CD4-positive, CD25-positive, alpha-beta regulatory T cell (primary cell): ENCODE data around the gene TMEM61. TPM values are rescaled to one million over a fixed set of nuclear protein-coding genes. Genes with fewer than 3 reads are reported as not detected.

Source experiments
- ATAC-seq, 2 donors: fragments of 150-1000 bp; cut with Tn5 transposase; one replicate each; pipeline ENCODE4 v1.10.0; 2021; ENCODE audit warnings: low read depth in 2 of 2, moderate number of reproducible peaks in 2 of 2, moderate library complexity in 1 of 2
- DNase-seq, 3 donors: peaks; one replicate each; pipeline versions ENCODE4 v3.0.0 to v3.0.0-alpha.2; 2012 to 2022; ENCODE audit warnings: mixed read lengths in 1 of 3
- H3K27ac ChIP-seq: one replicate; pipeline ENCODE4 v1.7.0; 2013; ENCODE audit warnings: mild to moderate bottlenecking, low read length; ENCODE audit not compliant: insufficient read depth, poor library complexity, severe bottlenecking
- H3K27me3 ChIP-seq: one replicate; pipeline ENCODE4 v1.7.0; 2013; ENCODE audit warnings: low read length; ENCODE audit not compliant: control insufficient read depth, insufficient read depth
- H3K36me3 ChIP-seq: one replicate; pipeline ENCODE4 v1.7.0; 2013; ENCODE audit warnings: mild to moderate bottlenecking, low read length, moderate library complexity; ENCODE audit not compliant: control insufficient read depth, insufficient read depth
- H3K4me1 ChIP-seq: 2 replicates; pipeline ENCODE4 v1.7.0; 2013; ENCODE audit warnings: mild to moderate bottlenecking, low read length; ENCODE audit not compliant: insufficient read depth, control insufficient read depth, poor library complexity, severe bottlenecking
- H3K4me3 ChIP-seq: one replicate; pipeline ENCODE4 v1.7.0; 2013; ENCODE audit warnings: low read depth, mild to moderate bottlenecking, low read length, moderate library complexity
- H3K9me3 ChIP-seq, 2 experiments: 1 replicate in 1 of 2; 2 replicates in 1 of 2; pipeline ENCODE4 v1.7.0; 2013; ENCODE audit warnings: low read length in 2 of 2, mild to moderate bottlenecking in 1 of 2, moderate library complexity in 1 of 2; ENCODE audit not compliant: control insufficient read depth in 2 of 2
- H3K27ac Mint-ChIP-seq, 3 donors: one replicate each; pipeline ENCODE4 v1.8.0; 2020 to 2022; ENCODE audit warnings: mild to moderate bottlenecking in 3 of 3, mixed read lengths in 3 of 3, moderate library complexity in 2 of 3
- H3K27me3 Mint-ChIP-seq: one replicate; pipeline ENCODE4 v1.8.0; 2022; ENCODE audit warnings: mild to moderate bottlenecking, mixed read lengths
- H3K36me3 Mint-ChIP-seq: one replicate; pipeline ENCODE4 v1.8.0; 2020; ENCODE audit warnings: mixed read lengths
- H3K4me1 Mint-ChIP-seq, 4 donors: one replicate each; pipeline ENCODE4 v1.8.0; 2020 to 2022; ENCODE audit warnings: mixed read lengths in 4 of 4, mild to moderate bottlenecking in 1 of 4
- H3K4me3 Mint-ChIP-seq, 4 donors: one replicate each; pipeline ENCODE4 v1.8.0; 2020 to 2022; ENCODE audit warnings: mild to moderate bottlenecking in 4 of 4, mixed read lengths in 4 of 4, moderate library complexity in 3 of 4
- H3K9me3 Mint-ChIP-seq, 7 donors: one replicate each; pipeline ENCODE4 v1.8.0; 2020 to 2022; ENCODE audit warnings: mixed read lengths in 7 of 7, mild to moderate bottlenecking in 3 of 7, moderate library complexity in 2 of 7
- polyA plus RNA-seq, 4 donors: library from polyadenylated mRNA; unstranded; fragments of 300-500 nt; fragmentation: Illumina TruSeq; gene quantifications; one replicate each; pipeline ENCODE4 v1.2.3, GENCODE V29; 2021
- total RNA-seq: library from RNA; stranded (reverse); gene quantifications from one replicate; pipeline ENCODE4 v1.2.3, GENCODE V29; 2022

TMEM61 gene
- total and polyA plus RNA-seq, 5 donors from 2014 or later: not detected

GRCh38 chr1:55039342-55040082 lies 59.1 kb downstream of the TMEM61 start, which contains the start of gene PCSK9:
Gene PCSK9, plus strand, starts transcription at chr1:55039548. Its CDS starts 290 bp downstream, at chr1:55039838.
- no peak within 1 kb of the TSS for H3K4me3 ChIP-seq
- ATAC-seq (no peak), DNase-seq (no peak)
- Mint-ChIP-seq H3K9me3 (peaks cover 0 to 2% (median 0%) of the 10 kb centered on the region in 7 donors), H3K36me3 (no peaks in the 10 kb centered on the region), H3K4me1 (peaks cover 0 to 6% (median 0%) of the 10 kb centered on the region in 4 donors), H3K27me3 (peaks cover 61% of the 10 kb centered on the region), H3K4me3 (no peak within 1 kb of the TSS), H3K27ac (no peak within 1 kb of the TSS)
- H3K4me1 ChIP-seq: no peaks in the 10 kb centered on the region
- peaks cover 7% of the 10 kb centered on the region for H3K27me3 ChIP-seq
- H3K27ac ChIP-seq: no peak within 1 kb of the TSS
- no peaks in the 10 kb centered on the region for H3K36me3 ChIP-seq
- H3K9me3 ChIP-seq: no peaks in the 10 kb centered on the region

DNA sequence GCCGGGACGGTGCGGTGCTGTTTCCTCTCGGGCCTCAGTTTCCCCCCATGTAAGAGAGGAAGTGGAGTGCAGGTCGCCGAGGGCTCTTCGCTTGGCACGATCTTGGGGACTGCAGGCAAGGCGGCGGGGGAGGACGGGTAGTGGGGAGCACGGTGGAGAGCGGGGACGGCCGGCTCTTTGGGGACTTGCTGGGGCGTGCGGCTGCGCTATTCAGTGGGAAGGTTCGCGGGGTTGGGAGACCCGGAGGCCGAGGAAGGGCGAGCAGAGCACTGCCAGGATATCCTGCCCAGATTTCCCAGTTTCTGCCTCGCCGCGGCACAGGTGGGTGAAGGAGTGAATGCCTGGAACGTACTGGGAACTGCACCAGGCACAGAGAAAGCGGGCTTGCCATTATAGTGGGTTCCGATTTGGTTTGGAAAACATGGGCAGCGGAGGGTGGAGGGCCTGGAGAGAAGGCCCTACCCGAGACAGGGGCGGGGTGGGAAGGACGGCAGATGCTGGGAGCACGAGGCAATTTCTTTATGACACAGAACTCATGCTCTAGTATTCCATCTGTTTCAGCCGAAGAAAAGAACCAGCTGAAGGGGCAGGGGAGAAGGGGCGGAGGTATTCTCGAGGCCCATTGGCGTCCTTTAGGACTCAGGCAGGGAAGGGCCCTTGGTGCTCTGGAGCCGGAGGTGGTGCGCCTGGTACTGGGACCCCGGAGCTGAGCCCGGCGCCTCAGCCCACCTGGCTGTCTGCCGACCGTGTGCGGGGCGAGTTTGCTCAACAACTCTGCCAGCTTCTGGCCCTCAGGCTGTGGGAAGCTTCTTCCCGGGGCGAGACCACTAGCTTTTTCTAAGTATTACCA lies 59.9 kb downstream of the TMEM61 start:
- Mint-ChIP-seq H3K36me3 (no peaks in the 10 kb centered on the region), H3K27me3 (peaks cover 58% of the 10 kb centered on the region), H3K4me3 (no peak overlapping the region), H3K27ac (no peak overlapping the region), H3K4me1 (peaks cover 0 to 6% (median 0%) of the 10 kb centered on the region in 4 donors), H3K9me3 (peaks cover 0 to 2% (median 0%) of the 10 kb centered on the region in 7 donors)
- H3K27ac ChIP-seq: no peak overlapping the region
- H3K36me3 ChIP-seq: no peaks in the 10 kb centered on the region
- peaks cover 7% of the 10 kb centered on the region for H3K27me3 ChIP-seq
- ATAC-seq (no peak), DNase-seq (no peak)
- no peak overlapping the region for H3K4me3 ChIP-seq
- H3K4me1 ChIP-seq: no peaks in the 10 kb centered on the region
- H3K9me3 ChIP-seq: no peaks in the 10 kb centered on the region

DNA sequence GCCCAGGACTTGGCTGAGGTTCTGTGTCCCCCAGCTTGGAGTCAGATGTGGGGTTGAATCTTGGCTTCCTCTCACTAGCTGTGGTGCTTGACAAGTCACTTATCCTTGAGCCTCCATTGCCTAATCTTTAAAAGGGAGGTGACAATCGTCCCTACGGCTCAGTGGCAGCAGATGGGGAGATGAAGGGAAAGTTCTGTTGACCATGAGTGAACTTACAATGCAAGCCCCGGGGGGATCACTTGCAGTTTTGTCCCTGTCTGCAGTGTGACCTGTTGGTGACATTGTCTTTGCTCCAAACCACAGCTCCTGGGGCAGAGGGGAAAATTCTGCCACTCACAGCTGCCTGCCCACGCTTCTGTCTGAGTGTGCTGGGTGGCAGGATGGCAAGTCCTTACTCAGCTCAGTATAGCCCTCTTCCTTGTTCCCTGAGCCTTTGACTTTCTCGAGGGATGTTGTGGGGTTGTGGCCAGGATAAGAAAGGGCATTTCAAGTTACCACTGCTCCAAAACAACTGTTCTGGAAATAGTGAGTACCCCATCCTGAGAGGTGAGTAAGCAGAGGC lies 60.6 kb downstream of the TMEM61 start:
- no peak overlapping the region for H3K4me3 Mint-ChIP-seq
- DNase-seq (no peak), ATAC-seq (no peak)
- H3K4me1 ChIP-seq: no peaks in the 10 kb centered on the region
- no peaks in the 10 kb centered on the region for H3K9me3 ChIP-seq
- no peak overlapping the region for H3K4me3 ChIP-seq
- H3K27me3 Mint-ChIP-seq: peaks cover 54% of the 10 kb centered on the region
- H3K27ac ChIP-seq: no peak overlapping the region
- H3K27me3 ChIP-seq: peaks cover 7% of the 10 kb centered on the region
- peaks cover 0 to 6% (median 0%) of the 10 kb centered on the region in 4 donors for H3K4me1 Mint-ChIP-seq
- no peak overlapping the region for H3K27ac Mint-ChIP-seq
- peaks cover 0 to 2% (median 0%) of the 10 kb centered on the region in 7 donors for H3K9me3 Mint-ChIP-seq
- no peaks in the 10 kb centered on the region for H3K36me3 ChIP-seq
- no peaks in the 10 kb centered on the region for H3K36me3 Mint-ChIP-seq

DNA sequence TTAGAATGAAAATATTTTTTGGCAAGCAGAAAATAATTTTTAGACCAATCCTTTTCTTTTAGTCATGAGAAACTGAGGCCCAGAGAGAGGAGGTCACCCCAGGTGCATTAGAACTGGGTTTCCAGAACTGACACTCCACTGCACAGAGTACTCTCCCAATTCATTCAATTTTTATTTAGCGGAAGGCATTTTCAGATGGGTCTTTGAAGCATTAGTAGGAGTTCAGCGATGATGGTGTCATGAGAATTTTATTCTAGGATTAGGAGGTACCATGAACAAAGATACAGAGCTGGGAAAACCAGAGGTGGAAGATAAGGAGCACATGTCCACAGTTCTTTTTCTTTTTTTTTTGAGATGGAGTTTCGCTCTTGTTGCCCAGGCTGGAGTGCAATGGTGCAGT lies 61.2 kb downstream of the TMEM61 start:
- Mint-ChIP-seq H3K4me3 (no peak overlapping the region), H3K27me3 (peaks cover 49% of the 10 kb centered on the region)
- ATAC-seq: no peak

More for the DNA sequence above, 61.2 kb downstream of the TMEM61 start:
- Histone ChIP-seq H3K4me3 (no peak overlapping the region), H3K27me3 (peaks cover 7% of the 10 kb centered on the region), H3K4me1 (no peaks in the 10 kb centered on the region), H3K9me3 (no peaks in the 10 kb centered on the region), H3K27ac (no peak overlapping the region), H3K36me3 (no peaks in the 10 kb centered on the region)
- Mint-ChIP-seq H3K27ac (no peak overlapping the region), H3K9me3 (peaks cover 0 to 2% (median 0%) of the 10 kb centered on the region in 7 donors), H3K4me1 (peaks cover 0 to 6% (median 0%) of the 10 kb centered on the region in 4 donors), H3K36me3 (no peaks in the 10 kb centered on the region)
- DNase-seq: no peak

Other genes starting within 250 kb of the TMEM61 start
- 0.49 TPM for gene PARS2, start 216.1 kb upstream of the TMEM61 start, total RNA-seq
- 1 to 10 TPM; 2.9 to 5.6 (median 3.6) TPM for gene PARS2, start 216.1 kb upstream of the TMEM61 start, polyA plus RNA-seq
- gene TTC22, start 179.3 kb upstream of the TMEM61 start, total RNA-seq: 15.8 TPM
- 1 to 10 TPM; 3.8 to 6.5 (median 4.8) TPM for gene TTC22, start 179.3 kb upstream of the TMEM61 start, polyA plus RNA-seq
- 2.0 TPM for gene DHCR24, start 93.4 kb upstream of the TMEM61 start, total RNA-seq
- 1 to 10 TPM in 3 of 4 donors, under 1 TPM in 1; 0.85 to 3.2 (median 2.5) TPM for gene DHCR24, start 93.4 kb upstream of the TMEM61 start, polyA plus RNA-seq
- gene BSND, start 18.3 kb downstream of the TMEM61 start, total RNA-seq: not detected
- gene BSND, start 18.3 kb downstream of the TMEM61 start, polyA plus RNA-seq: not detected
- gene PCSK9, start 58.9 kb downstream of the TMEM61 start, total RNA-seq: not detected
- gene PCSK9, start 58.9 kb downstream of the TMEM61 start, polyA plus RNA-seq: not detected
- gene USP24, start 234.7 kb downstream of the TMEM61 start, total RNA-seq: 60.9 TPM
- 1 to 10 TPM; 5.7 to 7.2 (median 6.1) TPM for gene USP24, start 234.7 kb downstream of the TMEM61 start, polyA plus RNA-seq